HPDE6-E6E7 (cell line): ENCODE results near the gene TARS1.
"Not testable (repeated sequence)": the region's sequence is repeated elsewhere in the genome, so short reads cannot be mapped to it uniquely, and the experiment has no call there.

Source experiments
- DNase-seq: peaks from one replicate; pipeline ENCODE4 v3.0.0; 2011; ENCODE audit warnings: missing footprints; ENCODE audit errors: extremely low spot score

The TARS1 gene

DNA sequence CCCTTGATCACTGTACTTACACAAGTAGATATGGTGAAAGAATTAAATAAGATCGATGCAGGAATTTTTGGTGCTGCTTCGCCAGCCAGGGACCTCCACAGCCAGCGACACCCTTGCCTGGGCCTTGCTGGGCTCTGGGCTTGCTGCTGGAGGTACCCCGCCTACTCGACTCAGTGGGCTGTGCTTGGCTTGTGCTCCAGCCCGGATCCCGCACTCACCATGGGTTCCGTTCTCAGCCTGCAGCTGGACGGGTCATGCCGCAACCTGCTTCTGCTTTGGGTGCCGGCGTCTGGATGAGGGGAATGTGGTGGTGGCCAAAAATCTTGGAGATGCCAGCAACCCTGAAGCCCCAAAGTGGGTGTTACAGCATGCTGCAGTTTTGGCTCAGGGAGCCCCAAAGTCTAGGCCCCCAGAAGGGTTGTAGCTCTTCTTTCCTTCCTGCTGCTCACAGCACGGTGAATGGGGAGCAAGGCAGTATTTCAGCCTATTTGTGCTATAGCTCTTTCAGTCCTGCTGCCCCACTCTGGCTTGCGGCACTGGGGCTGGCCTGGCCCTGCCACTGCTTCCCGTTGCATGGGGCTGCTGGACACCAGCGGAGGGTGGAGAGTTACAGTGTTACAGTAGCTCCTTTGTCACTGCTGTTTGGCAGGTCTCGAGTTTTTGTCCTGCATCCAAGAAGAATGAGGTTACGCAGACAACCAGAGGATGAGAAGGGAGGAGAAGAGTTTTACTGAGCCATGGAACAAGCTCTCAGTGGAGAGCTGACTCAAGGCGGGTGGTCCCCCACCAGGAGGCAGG is 48.0 kb downstream of the TARS1 start:
- DNase-seq: no peak

DNA sequence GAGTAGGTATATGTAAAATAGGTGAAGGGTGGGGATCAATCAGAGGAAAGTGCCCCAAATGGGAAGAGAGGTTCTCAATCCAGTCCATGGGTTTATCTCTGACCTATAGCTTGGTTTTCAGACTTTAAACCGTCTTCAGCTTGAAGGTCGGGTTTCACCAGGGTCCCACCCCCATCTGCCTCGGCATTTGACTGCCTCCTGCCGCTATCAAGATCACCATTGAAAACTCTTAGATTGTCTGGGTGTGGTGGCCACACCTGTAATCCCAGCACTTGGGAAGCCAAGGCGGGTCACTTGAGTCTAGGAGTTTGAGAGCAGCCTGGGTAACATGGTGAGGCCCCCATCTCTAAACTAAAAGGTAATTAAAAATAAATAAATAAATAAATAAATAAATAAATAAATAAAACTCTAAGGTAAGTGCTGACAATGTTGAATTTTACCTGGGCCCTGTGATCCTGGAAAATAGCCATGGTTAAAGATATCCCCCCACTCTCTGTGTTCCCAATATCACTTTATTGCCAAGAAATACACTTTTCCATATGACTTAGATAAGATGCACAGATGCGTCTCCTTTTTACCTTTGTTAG is 48.8 kb downstream of the TARS1 start:
- DNase-seq: no peak

DNA sequence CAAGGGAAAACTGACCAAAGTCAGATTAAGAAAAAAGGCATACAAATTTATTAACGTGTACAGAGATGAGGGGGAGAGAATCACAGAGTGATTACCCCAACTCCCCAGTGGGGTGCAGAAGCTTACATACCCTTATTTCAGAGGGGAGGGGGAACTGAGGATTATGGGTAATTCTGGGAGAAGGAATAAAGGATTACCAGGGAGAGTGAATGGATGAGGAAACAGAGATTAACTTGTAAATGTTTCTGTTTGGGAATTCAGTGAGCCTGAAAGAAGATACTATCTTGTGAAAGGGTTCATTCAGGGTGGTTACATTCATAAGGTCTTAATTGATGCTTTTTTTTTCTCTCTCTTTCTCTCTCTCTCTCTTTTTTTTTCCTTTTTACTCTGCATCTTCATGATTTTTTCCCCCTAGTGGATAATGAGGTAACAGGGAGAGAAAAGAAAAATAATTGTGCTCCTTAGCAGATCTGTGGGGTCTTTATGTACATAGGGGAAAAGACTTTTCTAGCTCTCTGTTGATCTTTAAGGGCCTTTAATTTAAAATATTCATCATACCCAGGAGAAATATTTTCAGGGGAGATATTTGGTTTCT is 49.4 kb downstream of the TARS1 start:
- DNase-seq: no peak

DNA sequence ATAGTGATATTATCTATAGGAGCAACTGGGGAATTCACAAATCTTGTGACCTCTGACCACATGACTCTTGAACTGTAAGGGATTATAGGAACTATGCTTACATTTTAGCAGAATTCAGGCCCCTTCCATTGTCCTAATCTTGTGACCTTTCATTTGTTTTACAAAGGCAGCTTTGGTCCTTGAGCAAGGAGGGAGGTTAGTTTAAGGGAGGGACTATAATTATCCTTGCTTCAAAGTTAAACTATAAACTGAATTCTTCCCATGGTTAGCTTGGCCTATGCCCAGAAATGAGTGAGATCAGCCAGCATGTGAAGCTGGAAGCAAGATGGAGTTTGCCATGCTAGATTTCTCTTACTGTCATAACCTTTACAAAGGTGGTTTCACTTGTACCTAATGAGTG is 51.2 kb downstream of the TARS1 start:
- no peak for DNase-seq

DNA sequence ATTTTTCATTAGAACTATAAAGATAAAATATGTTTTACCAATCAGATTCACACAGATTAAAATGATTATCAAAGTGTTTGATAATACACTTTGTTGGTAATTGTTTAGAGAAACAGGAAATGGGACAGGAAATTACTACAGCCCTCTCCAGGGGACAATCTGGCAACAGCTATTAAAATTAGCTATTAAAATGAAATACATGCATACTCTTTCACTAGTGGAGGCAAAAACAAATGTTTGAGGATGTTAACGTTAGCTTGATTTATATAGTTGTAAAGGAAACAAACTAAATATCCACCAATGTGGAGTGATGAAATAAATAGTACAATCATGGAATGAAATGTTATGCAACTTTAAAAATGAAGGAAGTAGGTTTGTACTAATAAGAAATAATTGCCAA is 53.7 kb downstream of the TARS1 start:
- DNase-seq: no peak

DNA sequence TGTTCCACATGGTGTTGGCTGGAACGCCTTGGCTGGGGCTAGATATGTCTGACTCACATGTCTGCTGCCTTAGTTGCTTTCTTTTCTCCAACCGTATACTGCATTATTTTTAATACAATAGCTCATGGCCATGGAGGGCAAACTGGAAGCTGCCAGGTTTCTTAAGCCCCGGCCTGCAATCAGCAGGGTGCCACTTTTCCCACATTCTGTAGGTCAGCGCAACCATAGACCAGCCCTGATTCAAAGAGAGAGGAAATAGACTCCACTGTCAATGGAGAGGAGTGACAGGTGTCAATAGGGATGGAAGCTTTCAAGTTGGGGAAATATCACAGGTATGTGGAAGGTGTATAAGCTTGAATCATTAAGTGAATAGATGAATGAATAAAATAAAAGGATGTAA is 60.5 kb downstream of the TARS1 start:
- no peak for DNase-seq

DNA sequence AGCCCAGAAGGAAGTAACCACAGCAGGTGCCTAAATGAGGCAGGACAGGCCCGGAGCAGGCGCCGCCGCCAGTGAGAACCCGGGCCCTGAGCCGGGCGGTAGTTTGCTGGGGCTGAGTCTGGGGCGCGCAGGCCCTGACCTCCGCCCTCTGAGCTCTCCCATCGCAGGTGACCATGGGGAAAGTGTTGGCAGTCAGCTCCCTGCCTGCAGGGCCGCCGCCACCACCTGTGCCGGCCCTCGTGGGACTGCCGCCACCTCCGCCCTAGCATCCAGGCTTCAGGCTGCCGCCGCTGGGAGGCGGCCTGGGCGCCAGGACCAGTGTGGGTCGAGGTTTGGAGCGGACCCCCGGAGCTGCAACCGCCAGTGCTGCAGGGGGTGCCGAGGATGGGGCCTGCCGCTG is 61.1 kb downstream of the TARS1 start:
- no peak for DNase-seq

DNA sequence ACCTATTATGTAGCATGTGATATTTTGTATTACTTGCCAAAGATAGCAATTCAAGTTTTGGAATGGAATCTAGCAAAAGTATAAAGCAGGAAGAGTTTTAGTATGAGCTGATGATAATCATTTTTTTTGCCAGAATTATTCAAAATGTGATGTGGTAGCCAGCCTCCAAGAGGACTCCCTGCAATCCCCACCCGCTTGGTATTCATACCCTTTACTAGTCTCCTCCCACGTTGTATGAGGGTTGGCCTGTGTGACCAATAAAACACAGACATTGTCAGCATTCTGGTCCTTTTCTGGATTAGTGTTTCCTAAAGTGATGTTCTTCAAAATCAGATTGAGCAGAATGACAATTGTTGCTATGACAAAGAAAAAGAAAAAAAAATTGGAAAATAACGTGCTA is 63.8 kb downstream of the TARS1 start:
- no peak for DNase-seq

DNA sequence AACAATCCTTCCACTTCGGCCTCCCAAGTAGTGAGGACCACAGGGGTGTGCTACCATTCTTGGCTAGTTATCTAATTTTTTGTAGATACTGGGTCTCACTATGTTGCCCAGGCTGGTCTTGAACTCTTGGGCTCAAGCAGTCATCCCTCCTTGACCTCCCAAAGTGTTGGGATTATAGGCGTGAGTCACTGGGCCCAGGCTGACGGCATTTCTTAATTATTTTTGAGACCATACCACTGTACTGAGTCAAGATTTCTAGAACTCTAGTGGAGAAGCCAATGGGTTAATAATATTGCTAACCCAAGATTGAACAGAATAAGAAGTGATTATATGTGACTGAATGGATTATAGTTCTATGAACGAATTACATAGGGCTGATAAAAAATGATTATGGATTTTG is 66.7 kb downstream of the TARS1 start:
- DNase-seq: no peak

DNA sequence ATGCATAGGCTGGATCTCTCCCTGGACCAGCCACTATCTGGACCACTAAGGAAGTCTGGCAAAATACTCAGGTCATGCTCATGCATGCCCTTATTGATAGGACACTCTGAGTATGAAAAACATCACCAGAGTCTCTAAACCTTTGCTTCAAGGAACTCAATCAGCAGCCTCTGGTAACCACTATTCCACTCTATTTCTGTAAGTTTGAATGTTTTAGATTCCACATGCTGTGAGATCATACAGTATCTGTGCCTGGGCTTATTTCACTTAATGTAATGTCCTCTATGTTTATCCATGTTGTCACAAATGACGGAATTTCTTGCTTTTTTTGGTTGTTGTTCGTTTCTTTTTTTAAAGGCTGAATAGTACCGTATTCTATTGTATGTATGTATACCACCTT is 68.3 kb downstream of the TARS1 start:
- DNase-seq: no peak

DNA sequence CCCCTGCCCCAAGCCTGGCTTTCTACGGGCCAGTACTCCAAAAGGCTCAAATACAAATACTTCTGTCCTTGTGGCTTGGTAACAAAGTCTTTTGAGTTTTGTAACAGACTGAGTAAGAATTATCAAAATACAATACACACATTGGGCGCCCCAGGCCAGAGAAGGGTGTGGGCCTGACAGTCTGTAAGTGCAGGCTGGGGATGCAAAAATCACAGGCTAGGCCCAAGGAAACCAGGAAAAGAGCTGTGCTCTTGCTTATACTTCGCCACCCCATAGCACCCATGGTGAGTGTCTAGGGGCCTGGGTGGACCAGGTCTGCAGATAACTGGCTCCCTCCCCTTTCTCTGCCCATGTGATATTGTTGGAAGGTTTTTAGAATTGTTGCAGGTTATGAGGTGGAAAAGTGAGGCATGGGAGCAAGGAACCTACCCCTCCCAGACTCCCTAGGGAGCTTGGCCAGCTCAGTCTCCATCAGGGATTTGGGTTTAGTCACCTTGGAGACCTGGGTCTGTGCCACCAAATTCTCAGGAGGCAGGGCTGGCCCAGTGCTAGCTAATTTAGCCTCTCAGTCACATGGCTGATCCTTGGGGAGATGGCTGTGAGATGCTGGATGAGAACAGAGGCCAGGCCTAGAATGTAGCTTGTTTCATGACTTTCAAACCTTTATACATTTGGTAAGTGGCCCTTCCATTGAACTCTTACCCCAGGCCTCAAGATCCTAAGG is 72.9 kb downstream of the TARS1 start:
- DNase-seq: no peak

DNA sequence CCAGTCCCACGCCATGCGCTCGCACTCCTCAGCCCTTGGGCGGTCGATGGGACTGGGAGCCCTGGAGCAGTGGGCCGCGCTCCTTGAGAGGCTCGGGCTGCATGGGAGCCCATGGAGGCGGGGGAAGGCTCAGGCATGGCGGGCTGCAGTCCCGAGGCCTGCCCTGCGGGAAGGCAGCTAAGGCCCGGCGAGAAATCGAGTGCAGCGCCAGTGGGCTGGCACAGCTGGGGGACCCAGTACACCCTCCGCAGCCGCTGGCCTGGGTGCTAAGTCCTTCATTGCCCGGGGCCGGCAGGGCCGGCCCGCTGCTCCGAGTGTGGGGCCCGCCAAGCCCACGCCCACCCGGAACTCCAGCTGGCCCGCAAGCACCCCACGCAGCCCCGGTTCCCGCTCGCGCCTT is 74.6 kb downstream of the TARS1 start:
- not testable (repeated sequence) for DNase-seq

DNA sequence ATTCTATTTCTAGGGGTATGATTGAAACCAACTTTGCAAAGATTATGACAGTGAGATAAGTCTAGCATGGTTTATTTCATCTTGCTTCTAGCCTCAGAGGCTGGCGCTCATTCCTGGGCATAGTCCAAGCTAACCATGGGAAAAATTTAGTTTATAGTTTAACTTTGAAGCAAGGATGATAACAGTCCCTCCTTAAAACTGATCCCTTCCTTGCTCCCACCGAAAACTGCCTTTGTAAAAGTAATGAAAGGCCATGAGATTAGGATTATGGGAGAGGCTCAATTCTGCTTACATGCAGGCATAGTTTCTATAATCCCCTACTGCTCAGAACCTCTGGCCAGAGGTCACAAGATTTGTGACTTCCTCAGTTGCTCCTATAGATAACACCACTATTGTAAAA is 75.7 kb downstream of the TARS1 start:
- no peak for DNase-seq
